ENCODE results near the gene MICB.
A peak's percentile ranks its signal among the peaks of the same experiment; 100 is the strongest.

The MICB gene

GRCh38 chr6:31541059-31541657 lies 43.2 kb downstream of the MICB start:
- peak overlapping the region; percentile 99 for H3K4me3 ChIP-seq (ENCODE audit: low read depth, low read length)
- TF ChIP-seq CTCF (IDR thresholded peaks at IDR 0.05; ENCODE audit: control insufficient read depth, extremely low read depth, insufficient read depth) = no peak
- peak; percentile 35 for DNase-seq (ENCODE audit: low read depth)

GRCh38 chr6:31541658-31542521 lies 43.9 kb downstream of the MICB start, which contains the start of gene DDX39B:
DDX39B (minus strand) TSS chr6:31542003; CDS start chr6:31540532, 1,471 bp downstream.
- DNase-seq (ENCODE audit: low read depth) = peak; percentile 94
- H3K4me3 ChIP-seq (ENCODE audit: low read depth, low read length) = peak within 1 kb of the TSS; percentile 99
- TF ChIP-seq CTCF (IDR thresholded peaks at IDR 0.05; ENCODE audit: control insufficient read depth, extremely low read depth, insufficient read depth) = no peak

- no peak overlapping the region for H3K4me3 ChIP-seq (ENCODE audit: low read depth, low read length)
- no peak for TF ChIP-seq CTCF (IDR thresholded peaks at IDR 0.05; ENCODE audit: control insufficient read depth, extremely low read depth, insufficient read depth)
- no peak for DNase-seq (ENCODE audit: low read depth)
Measured at GRCh38 chr6:31543639-31544038, 45.7 kb downstream of the MICB start.

- no peak for TF ChIP-seq CTCF (IDR thresholded peaks at IDR 0.05; ENCODE audit: control insufficient read depth, extremely low read depth, insufficient read depth)
- DNase-seq (ENCODE audit: low read depth) = no peak
- no peak overlapping the region for H3K4me3 ChIP-seq (ENCODE audit: low read depth, low read length)
Measured at GRCh38 chr6:31544676-31545075, 46.7 kb downstream of the MICB start.

- no peak for TF ChIP-seq CTCF (IDR thresholded peaks at IDR 0.05; ENCODE audit: control insufficient read depth, extremely low read depth, insufficient read depth)
- DNase-seq (ENCODE audit: low read depth) = no peak
- H3K4me3 ChIP-seq (ENCODE audit: low read depth, low read length) = no peak overlapping the region
Measured at GRCh38 chr6:31545291-31545690, 47.3 kb downstream of the MICB start.

GRCh38 chr6:31546339-31546957 lies 48.5 kb downstream of the MICB start, which contains the start of gene ATP6V1G2:
ATP6V1G2 (minus strand) TSS chr6:31546608; CDS start chr6:31546559, 49 bp downstream.
- DNase-seq (ENCODE audit: low read depth) = peak; percentile 88
- peak within 1 kb of the TSS; percentile 60 for H3K4me3 ChIP-seq (ENCODE audit: low read depth, low read length)

More at GRCh38 chr6:31546339-31546957, 48.5 kb downstream of the MICB start, which contains the start of gene ATP6V1G2:
- TF ChIP-seq CTCF (IDR thresholded peaks at IDR 0.05; ENCODE audit: control insufficient read depth, extremely low read depth, insufficient read depth) = peak; percentile 98
